ENCODE results near the gene JAK2.

The JAK2 gene

GRCh38 chr9:5111696-5112095 is 126.6 kb downstream of the JAK2 start:
- no peaks in the 10 kb centered on the region for H3K9me3 ChIP-seq (ENCODE audit: low read length)
- TF ChIP-seq CTCF (IDR thresholded peaks at IDR 0.05; ENCODE audit: low read length) (no peak), EZH2 (IDR thresholded peaks at IDR 0.05; ENCODE audit: borderline replicate concordance, low read length) (no peak)
- no peaks in the 10 kb centered on the region for H3K36me3 ChIP-seq (ENCODE audit: insufficient read depth, low read length)
- no peak overlapping the region for H3K27ac ChIP-seq (ENCODE audit: low read depth, low read length, poor library complexity, severe bottlenecking)
- H3K27me3 ChIP-seq (ENCODE audit: insufficient read depth, low read length), result no peaks in the 10 kb centered on the region
- H3K9ac ChIP-seq (ENCODE audit: low read length), result no peak overlapping the region
- H4K20me1 ChIP-seq (ENCODE audit: insufficient read depth, low read length), result no peaks in the 10 kb centered on the region
- H3K4me2 ChIP-seq (ENCODE audit: low read length), result no peak overlapping the region
- H3K9me2 ChIP-seq (ENCODE audit: low read depth, low read length), result no peaks in the 10 kb centered on the region
- H3K79me2 ChIP-seq (ENCODE audit: insufficient read depth, low read length), result no peaks in the 10 kb centered on the region
- H3K4me3 ChIP-seq (ENCODE audit: low read depth, low read length, poor library complexity, severe bottlenecking), result no peak overlapping the region
- no peaks in the 10 kb centered on the region for H3K4me1 ChIP-seq (ENCODE audit: insufficient read depth, low read length, severe bottlenecking)
- H2AFZ ChIP-seq (ENCODE audit: low read length), result no peak overlapping the region
- no peaks in the 10 kb centered on the region for H3F3A ChIP-seq (ENCODE audit: insufficient read depth, low read length)

GRCh38 chr9:5112109-5112592 is 127.1 kb downstream of the JAK2 start:
- Histone ChIP-seq H3F3A (ENCODE audit: insufficient read depth, low read length) (no peaks in the 10 kb centered on the region), H3K4me3 (ENCODE audit: low read depth, low read length, poor library complexity, severe bottlenecking) (no peak overlapping the region), H3K36me3 (ENCODE audit: insufficient read depth, low read length) (no peaks in the 10 kb centered on the region), H3K27ac (ENCODE audit: low read depth, low read length, poor library complexity, severe bottlenecking) (no peak overlapping the region), H3K4me2 (ENCODE audit: low read length) (no peak overlapping the region), H3K9me3 (ENCODE audit: low read length) (no peaks in the 10 kb centered on the region), H2AFZ (ENCODE audit: low read length) (no peak overlapping the region), H3K27me3 (ENCODE audit: insufficient read depth, low read length) (no peaks in the 10 kb centered on the region), H3K9me2 (ENCODE audit: low read depth, low read length) (no peaks in the 10 kb centered on the region), H4K20me1 (ENCODE audit: insufficient read depth, low read length) (no peaks in the 10 kb centered on the region), H3K79me2 (ENCODE audit: insufficient read depth, low read length) (no peaks in the 10 kb centered on the region), H3K9ac (ENCODE audit: low read length) (no peak overlapping the region), H3K4me1 (ENCODE audit: insufficient read depth, low read length, severe bottlenecking) (no peaks in the 10 kb centered on the region)
- TF ChIP-seq EZH2 (IDR thresholded peaks at IDR 0.05; ENCODE audit: borderline replicate concordance, low read length) (no peak), CTCF (IDR thresholded peaks at IDR 0.05; ENCODE audit: low read length) (no peak)

- Histone ChIP-seq H3K4me3 (ENCODE audit: low read depth, low read length, poor library complexity, severe bottlenecking) (no peak overlapping the region), H4K20me1 (ENCODE audit: insufficient read depth, low read length) (no peaks in the 10 kb centered on the region), H3K36me3 (ENCODE audit: insufficient read depth, low read length) (no peaks in the 10 kb centered on the region), H3K4me2 (ENCODE audit: low read length) (no peak overlapping the region), H3K27ac (ENCODE audit: low read depth, low read length, poor library complexity, severe bottlenecking) (no peak overlapping the region), H3K9me2 (ENCODE audit: low read depth, low read length) (no peaks in the 10 kb centered on the region), H3K27me3 (ENCODE audit: insufficient read depth, low read length) (no peaks in the 10 kb centered on the region), H2AFZ (ENCODE audit: low read length) (no peak overlapping the region), H3F3A (ENCODE audit: insufficient read depth, low read length) (no peaks in the 10 kb centered on the region), H3K9ac (ENCODE audit: low read length) (no peak overlapping the region), H3K79me2 (ENCODE audit: insufficient read depth, low read length) (no peaks in the 10 kb centered on the region), H3K9me3 (ENCODE audit: low read length) (no peaks in the 10 kb centered on the region), H3K4me1 (ENCODE audit: insufficient read depth, low read length, severe bottlenecking) (no peaks in the 10 kb centered on the region)
- TF ChIP-seq CTCF (IDR thresholded peaks at IDR 0.05; ENCODE audit: low read length), result no peak
- no peak for TF ChIP-seq EZH2 (IDR thresholded peaks at IDR 0.05; ENCODE audit: borderline replicate concordance, low read length)
Measured at GRCh38 chr9:5112646-5113045, 127.6 kb downstream of the JAK2 start.

Measured in OCI-LY1 (cell line).